Activated naive CD4-positive, alpha-beta T cell treated with anti-CD3 and anti-CD28 coated beads, Interleukin-2, amount 50 U/mL, for 72 hours (primary cell): Measurements from ENCODE around the gene DNAH8. TPM values are rescaled to one million over a fixed set of nuclear protein-coding genes. Genes with fewer than 3 reads are reported as not detected.

Experiments
- ATAC-seq, 2 donors: fragments of 150-1000 bp; cut with Tn5 transposase; 2 replicates each; pipeline ENCODE4 v1.10.0; 2021; ENCODE audit warnings: mild to moderate bottlenecking in 2 of 2, moderate library complexity in 2 of 2
- DNase-seq, 2 donors: peaks; one replicate each; pipeline ENCODE4 v3.0.0; 2021 to 2022; ENCODE audit warnings: low spot score in 2 of 2
- H3K27ac Mint-ChIP-seq, 2 donors: one replicate each; pipeline ENCODE4 v1.8.0; 2022; ENCODE audit warnings: mild to moderate bottlenecking in 2 of 2, mixed read lengths in 2 of 2
- H3K36me3 Mint-ChIP-seq, 2 donors: one replicate each; pipeline ENCODE4 v1.8.0; 2022; ENCODE audit warnings: mixed read lengths in 2 of 2
- H3K9me3 Mint-ChIP-seq, 2 donors: one replicate each; pipeline ENCODE4 v1.8.0; 2022; ENCODE audit warnings: mixed read lengths in 2 of 2
- total RNA-seq, 2 donors: library from RNA; stranded (reverse); gene quantifications; one replicate each; pipeline ENCODE4 v1.2.3, GENCODE V29; 2022

DNAH8 gene
- total RNA-seq, 2 donors from 2014 or later = 1.1 TPM; not detected in 1

DNA sequence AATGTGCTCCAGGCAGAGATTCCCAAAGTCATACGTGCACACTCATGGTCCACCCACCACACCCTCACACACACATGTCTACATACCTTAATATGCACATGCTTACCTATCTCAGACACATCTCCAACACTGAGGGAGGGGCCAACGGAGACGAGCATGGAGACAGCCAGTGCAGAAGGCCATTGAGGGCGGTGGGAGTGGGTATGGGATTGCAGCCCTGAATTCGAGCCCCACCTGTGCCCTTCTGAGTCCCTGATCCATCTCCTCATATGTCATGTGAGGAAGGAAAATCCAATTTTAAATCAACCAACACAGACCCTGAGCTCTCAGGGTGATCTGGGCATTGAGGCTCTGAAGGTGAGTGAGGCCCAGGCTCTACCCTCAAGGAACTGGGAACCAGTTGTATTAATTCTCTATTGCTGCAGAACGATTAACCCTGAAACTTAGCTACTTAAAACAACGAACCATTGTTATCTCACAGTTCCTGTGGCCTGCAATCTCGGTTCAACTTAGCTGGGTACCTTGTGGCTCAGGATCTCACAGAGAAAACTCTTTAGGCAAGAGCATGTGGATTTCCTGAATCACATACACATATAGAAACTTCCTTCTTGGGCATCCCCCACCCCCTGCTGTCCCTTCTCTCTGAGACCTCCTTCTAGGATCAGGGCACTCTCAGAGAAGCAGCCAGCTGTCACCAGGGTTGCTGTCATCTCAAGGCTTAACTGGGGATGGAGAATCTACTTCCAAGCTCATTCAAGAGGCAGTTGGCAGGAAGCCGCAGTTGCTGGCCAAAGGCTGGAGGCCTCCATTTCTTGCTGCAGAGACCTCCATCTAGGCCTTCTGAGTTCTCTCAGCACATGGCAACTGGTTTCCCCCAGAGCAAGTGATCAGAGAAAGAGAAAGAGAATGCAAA is 361.8 kb downstream of the DNAH8 start:
- DNase-seq (no peak), ATAC-seq (peak in 1 of 2 donors; percentile 13)
- Mint-ChIP-seq H3K27ac (peak overlapping the region in 1 of 2 donors; percentile 67), H3K9me3 (no peaks in the 10 kb centered on the region), H3K36me3 (no peaks in the 10 kb centered on the region)

GRCh38 chr6:39077882-39078594 is 362.9 kb downstream of the DNAH8 start:
- Mint-ChIP-seq H3K9me3 (no peaks in the 10 kb centered on the region), H3K36me3 (no peaks in the 10 kb centered on the region), H3K27ac (peak overlapping the region in 1 of 2 donors; percentile 67)
- no peak for ATAC-seq
- no peak for DNase-seq

DNA sequence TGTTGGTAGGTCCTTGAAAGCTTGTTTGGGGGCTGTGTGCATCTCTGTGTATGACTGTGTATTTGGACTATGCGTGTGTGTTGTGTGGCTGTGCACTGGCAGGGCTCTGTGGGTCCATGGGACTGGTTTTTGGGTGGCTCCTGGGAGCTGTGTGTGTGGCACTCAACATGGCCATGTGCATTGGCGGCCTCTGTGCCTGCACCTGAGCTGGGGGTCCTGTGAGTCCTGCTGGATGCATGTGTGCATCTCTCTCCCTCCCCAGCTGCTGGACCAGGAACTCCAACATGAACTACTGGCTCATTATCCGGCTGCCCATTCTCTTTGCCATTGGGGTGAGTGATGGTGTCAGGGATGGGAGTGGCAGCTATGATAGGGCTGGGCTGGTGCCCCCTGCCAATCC is 363.6 kb downstream of the DNAH8 start:
- no peak for ATAC-seq
- Mint-ChIP-seq H3K9me3 (no peaks in the 10 kb centered on the region), H3K36me3 (no peaks in the 10 kb centered on the region), H3K27ac (no peak overlapping the region)
- no peak for DNase-seq

- H3K27ac Mint-ChIP-seq = no peak overlapping the region
- DNase-seq = no peak
- ATAC-seq = no peak
- H3K36me3 Mint-ChIP-seq = no peaks in the 10 kb centered on the region
- no peaks in the 10 kb centered on the region for H3K9me3 Mint-ChIP-seq
Observed at GRCh38 chr6:39079197-39080125, 364.4 kb downstream of the DNAH8 start.

Other genes starting within 250 kb of the DNAH8 start
- gene BTBD9, start 75.4 kb upstream of the DNAH8 start, total RNA-seq = 10 to 100 TPM; 10.5 to 18.8 TPM
- 100 to 1,000 TPM; 121 to 138 TPM for gene GLO1, start 12.2 kb upstream of the DNAH8 start, total RNA-seq